Prostate gland (tissue), 2 donors: ENCODE results near the gene NAV2.

ENCODE experiments used
- CTCF ChIP-seq, 4 experiments: fragments of 200-600 bp in 2 of 4; fragments of 450-650 bp in 2 of 4; sonication (generic) in 2 of 4; IDR thresholded peaks; 1 replicate in 3 of 4; 2 replicates in 1 of 4; pipeline ENCODE4 v1.5.1; 2016 to 2019; ENCODE audit warnings: antibody characterized with exemption in 4 of 4, mild to moderate bottlenecking in 2 of 4, moderate library complexity in 2 of 4
- POLR2A ChIP-seq: fragments of 450-650 bp; IDR thresholded peaks from one replicate; pipeline ENCODE4 v1.6.1; 2016; ENCODE audit warnings: antibody characterized with exemption, mild to moderate bottlenecking
- POLR2AphosphoS5 ChIP-seq: sonication (generic); formaldehyde crosslinking; IDR thresholded peaks from one replicate; pipeline ENCODE4 v1.6.1; 2017; ENCODE audit warnings: antibody characterized with exemption

- no peak for TF ChIP-seq CTCF (IDR thresholded peaks at IDR 0.05)
- TF ChIP-seq POLR2A: no peak
- no peak for TF ChIP-seq POLR2AphosphoS5
Observed at GRCh38 chr11:20041499-20041898, 328.9 kb downstream of the NAV2 start.
